Stimulated activated CD8-positive, alpha-beta memory T cell treated with anti-CD3 and anti-CD28 coated beads, Interleukin-4, amount 100 ng/mL, for 1 hour (primary cell): ENCODE measurements around the gene SLC9A3.
"Not testable (repeated sequence)": the region's sequence is repeated elsewhere in the genome, so short reads cannot be mapped to it uniquely, and the experiment has no call there.

Source experiments
- DNase-seq, 2 donors: peaks; one replicate each; pipeline ENCODE4 v3.0.0-alpha.2; 2020; ENCODE audit warnings: low read depth in 2 of 2, low spot score in 1 of 2

SLC9A3 gene

GRCh38 chr5:491856-492155 lies 32.4 kb downstream of the SLC9A3 start:
- DNase-seq: no peak

- DNase-seq: no peak
Measured at GRCh38 chr5:491119-491855, 33.0 kb downstream of the SLC9A3 start.

GRCh38 chr5:490116-491106 lies 33.8 kb downstream of the SLC9A3 start:
- no peak for DNase-seq

GRCh38 chr5:489689-490080 lies 34.6 kb downstream of the SLC9A3 start:
- DNase-seq: no peak

- no peak for DNase-seq
Measured at GRCh38 chr5:488744-489688, 35.2 kb downstream of the SLC9A3 start.

- no peak for DNase-seq
Measured at GRCh38 chr5:488241-488640, 36.0 kb downstream of the SLC9A3 start.

- DNase-seq: not testable (repeated sequence)
Measured at GRCh38 chr5:486597-486996, 37.7 kb downstream of the SLC9A3 start.

- no peak for DNase-seq
Measured at GRCh38 chr5:485946-486491, 38.2 kb downstream of the SLC9A3 start.

GRCh38 chr5:485113-485945 lies 38.9 kb downstream of the SLC9A3 start:
- no peak for DNase-seq

- no peak for DNase-seq
Measured at GRCh38 chr5:484556-484955, 39.7 kb downstream of the SLC9A3 start.

- no peak for DNase-seq
Measured at GRCh38 chr5:483434-484140, 40.7 kb downstream of the SLC9A3 start.

GRCh38 chr5:483011-483410 lies 41.2 kb downstream of the SLC9A3 start:
- DNase-seq: no peak

GRCh38 chr5:482506-482905 lies 41.7 kb downstream of the SLC9A3 start:
- DNase-seq: no peak

- DNase-seq: no peak
Measured at GRCh38 chr5:482021-482420, 42.2 kb downstream of the SLC9A3 start.

GRCh38 chr5:481347-481746 lies 42.9 kb downstream of the SLC9A3 start:
- no peak for DNase-seq

GRCh38 chr5:479566-480319 lies 44.5 kb downstream of the SLC9A3 start:
- no peak for DNase-seq

- no peak for DNase-seq
Measured at GRCh38 chr5:478982-479535, 45.2 kb downstream of the SLC9A3 start.

- DNase-seq: no peak
Measured at GRCh38 chr5:478369-478981, 45.8 kb downstream of the SLC9A3 start.
